ENCODE results near the gene STK32A.

- TF ChIP-seq SIN3A (IDR thresholded peaks at IDR 0.05; ENCODE audit: low read depth) (no peak), MAX (IDR thresholded peaks at IDR 0.05) (no peak), EGR1 (IDR thresholded peaks at IDR 0.05; ENCODE audit: low read depth) (no peak), REST (IDR thresholded peaks at IDR 0.05; ENCODE audit: low read depth) (no peak), EZH2phosphoT487 (IDR thresholded peaks at IDR 0.05; ENCODE audit: borderline replicate concordance) (no peak), POLR2A (IDR thresholded peaks at IDR 0.05; ENCODE audit: borderline replicate concordance, extremely low read depth, insufficient read depth, insufficient read length) (no peak), CTCF (IDR thresholded peaks at IDR 0.05 in 2 of 3, conservative IDR thresholded peaks at IDR 0.05 in 1 of 3; ENCODE audit: borderline replicate concordance in 1 of 3, insufficient read depth in 1 of 3, low read depth in 2 of 3, low read length in 2 of 3) (no peak), POLR2AphosphoS5 (IDR thresholded peaks at IDR 0.05; ENCODE audit: low read depth, low read length) (no peak), CEBPB (IDR thresholded peaks at IDR 0.05; ENCODE audit: low read depth) (no peak), JUND (IDR thresholded peaks at IDR 0.05) (no peak), EZH2 (IDR thresholded peaks at IDR 0.05) (no peak), ZFX (IDR thresholded peaks at IDR 0.05) (no peak), CBX3 (IDR thresholded peaks at IDR 0.05; ENCODE audit: low read depth) (no peak)
These were observed 175.9 kb downstream of the STK32A start for GRCh38 chr5:147410496-147411358.
